Cardiac fibroblast (primary cell): ENCODE data around the gene FBLN1.

Source experiments
- DNase-seq, 2 donors: peaks; one replicate each; pipeline versions ENCODE4 v3.0.0 to v3.0.0-alpha.2; 2010; ENCODE audit warnings: low read depth in 2 of 2
- H3K4me3 ChIP-seq, 2 donors: replicated peaks in 1 of 2; 1 replicate in 1 of 2; 2 replicates in 1 of 2; pipeline ENCODE4 v1.5.1; 2011; ENCODE audit warnings: low read depth in 2 of 2, low read length in 2 of 2, mild to moderate bottlenecking in 2 of 2, moderate library complexity in 1 of 2
- TF ChIP-seq, protein P1 (sequence below): IDR thresholded peaks from one replicate; pipeline ENCODE4 v1.5.1; 2011; ENCODE audit warnings: low read depth, mild to moderate bottlenecking, low read length, inconsistent platforms

Gene FBLN1

DNA sequence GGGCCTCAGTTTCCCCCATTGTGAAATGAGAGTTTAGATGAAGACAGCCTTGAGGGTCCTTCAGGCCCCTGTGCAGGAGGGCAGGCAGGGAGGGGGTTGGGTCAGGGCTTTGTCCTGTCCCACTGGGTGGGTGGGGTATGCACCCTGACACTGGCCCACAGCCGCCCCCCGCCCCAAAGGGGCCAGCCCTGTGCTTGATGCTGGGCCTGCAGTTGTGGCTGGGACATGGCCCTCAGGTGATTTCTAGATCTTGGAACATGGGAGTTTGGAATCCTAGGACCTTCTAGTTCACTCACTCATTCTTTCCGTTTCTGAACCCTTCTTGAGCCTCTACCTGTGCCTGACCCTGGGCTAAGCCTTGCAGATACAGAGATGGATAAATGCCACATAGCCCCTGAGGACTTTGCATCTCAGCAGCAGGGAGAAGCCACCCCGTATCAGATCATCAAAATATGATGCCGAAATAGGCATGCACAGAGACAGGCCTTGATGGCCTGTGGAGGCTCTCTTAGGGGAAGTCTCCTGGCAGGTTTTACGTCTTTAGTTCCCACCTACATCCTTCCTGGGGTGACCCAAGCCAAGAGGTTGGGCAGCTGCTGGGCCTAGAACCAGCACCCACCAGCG, 76.0 kb downstream of the FBLN1 start:
- H3K4me3 ChIP-seq = no peak overlapping the region
- DNase-seq = no peak
- TF ChIP-seq, protein P1, sequence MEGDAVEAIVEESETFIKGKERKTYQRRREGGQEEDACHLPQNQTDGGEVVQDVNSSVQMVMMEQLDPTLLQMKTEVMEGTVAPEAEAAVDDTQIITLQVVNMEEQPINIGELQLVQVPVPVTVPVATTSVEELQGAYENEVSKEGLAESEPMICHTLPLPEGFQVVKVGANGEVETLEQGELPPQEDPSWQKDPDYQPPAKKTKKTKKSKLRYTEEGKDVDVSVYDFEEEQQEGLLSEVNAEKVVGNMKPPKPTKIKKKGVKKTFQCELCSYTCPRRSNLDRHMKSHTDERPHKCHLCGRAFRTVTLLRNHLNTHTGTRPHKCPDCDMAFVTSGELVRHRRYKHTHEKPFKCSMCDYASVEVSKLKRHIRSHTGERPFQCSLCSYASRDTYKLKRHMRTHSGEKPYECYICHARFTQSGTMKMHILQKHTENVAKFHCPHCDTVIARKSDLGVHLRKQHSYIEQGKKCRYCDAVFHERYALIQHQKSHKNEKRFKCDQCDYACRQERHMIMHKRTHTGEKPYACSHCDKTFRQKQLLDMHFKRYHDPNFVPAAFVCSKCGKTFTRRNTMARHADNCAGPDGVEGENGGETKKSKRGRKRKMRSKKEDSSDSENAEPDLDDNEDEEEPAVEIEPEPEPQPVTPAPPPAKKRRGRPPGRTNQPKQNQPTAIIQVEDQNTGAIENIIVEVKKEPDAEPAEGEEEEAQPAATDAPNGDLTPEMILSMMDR = no peak

DNA sequence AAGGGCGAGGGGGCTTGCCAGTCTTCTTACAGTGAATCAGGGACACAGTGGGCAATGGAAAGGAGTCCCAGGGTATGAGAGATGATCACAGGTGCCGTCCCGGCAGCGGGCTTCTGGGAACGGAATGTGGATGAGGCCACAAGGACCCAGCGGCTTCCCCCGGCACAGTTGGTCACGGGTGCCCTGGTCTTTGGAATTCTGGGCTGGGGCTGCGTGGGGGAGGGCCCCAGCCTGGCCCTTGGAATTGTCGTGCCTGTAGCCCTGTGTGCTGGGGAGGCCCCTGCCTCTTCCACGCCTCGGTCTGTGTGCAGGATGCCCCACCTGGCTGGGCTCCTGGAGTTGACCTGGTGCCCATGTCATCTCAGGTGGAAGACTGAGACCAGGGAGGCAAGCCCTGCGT, 76.6 kb downstream of the FBLN1 start:
- DNase-seq = no peak
- TF ChIP-seq, protein P1 = no peak

DNA sequence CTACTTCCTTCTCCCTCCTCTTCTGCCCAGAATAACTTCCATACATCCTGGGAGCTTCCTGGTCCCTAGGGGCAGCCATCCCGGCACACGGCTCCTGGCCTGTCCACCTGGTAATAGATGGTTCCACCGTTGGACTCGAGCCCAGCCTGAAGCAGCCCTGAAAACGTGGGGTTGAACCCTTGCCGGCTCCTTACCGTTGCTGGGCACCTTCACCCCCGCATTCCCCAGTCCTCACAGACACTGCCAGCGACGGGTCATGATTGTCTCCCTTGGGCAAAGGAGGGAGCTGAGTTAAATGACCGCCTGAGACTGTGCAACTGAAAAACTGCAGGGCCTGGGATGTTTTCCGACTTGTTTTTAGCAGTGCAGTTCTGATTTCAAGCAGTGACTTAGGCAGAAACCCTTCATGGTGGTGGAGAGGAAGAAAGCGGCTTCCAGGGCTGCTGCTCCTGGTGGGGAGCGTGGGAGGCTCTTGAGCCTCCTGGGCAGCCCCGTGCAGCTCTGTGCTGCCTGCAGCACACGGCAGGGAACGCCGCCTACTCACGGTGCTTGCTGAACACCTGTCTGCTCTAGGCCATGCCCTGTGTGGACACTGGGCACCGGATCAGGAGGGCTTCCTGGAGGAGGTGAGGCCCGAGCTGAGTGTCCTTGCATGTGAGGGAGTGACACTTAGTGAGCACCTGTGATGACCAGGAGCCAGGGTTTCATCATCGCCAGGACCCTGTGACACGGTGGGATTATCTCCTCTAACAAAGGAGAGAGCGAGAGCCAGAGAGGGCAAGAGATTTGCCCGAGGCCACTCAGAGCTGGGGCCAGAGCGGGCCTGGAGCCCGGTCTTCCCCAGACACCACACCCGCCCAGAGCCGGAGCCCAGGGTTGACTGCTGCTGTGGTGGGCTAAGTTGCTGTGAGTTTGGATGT, 77.4 kb downstream of the FBLN1 start:
- H3K4me3 ChIP-seq = no peak overlapping the region
- TF ChIP-seq, protein P1 = no peak
- no peak for DNase-seq

More for the DNA sequence above, 76.6 kb downstream of the FBLN1 start:
- H3K4me3 ChIP-seq = no peak overlapping the region

DNA sequence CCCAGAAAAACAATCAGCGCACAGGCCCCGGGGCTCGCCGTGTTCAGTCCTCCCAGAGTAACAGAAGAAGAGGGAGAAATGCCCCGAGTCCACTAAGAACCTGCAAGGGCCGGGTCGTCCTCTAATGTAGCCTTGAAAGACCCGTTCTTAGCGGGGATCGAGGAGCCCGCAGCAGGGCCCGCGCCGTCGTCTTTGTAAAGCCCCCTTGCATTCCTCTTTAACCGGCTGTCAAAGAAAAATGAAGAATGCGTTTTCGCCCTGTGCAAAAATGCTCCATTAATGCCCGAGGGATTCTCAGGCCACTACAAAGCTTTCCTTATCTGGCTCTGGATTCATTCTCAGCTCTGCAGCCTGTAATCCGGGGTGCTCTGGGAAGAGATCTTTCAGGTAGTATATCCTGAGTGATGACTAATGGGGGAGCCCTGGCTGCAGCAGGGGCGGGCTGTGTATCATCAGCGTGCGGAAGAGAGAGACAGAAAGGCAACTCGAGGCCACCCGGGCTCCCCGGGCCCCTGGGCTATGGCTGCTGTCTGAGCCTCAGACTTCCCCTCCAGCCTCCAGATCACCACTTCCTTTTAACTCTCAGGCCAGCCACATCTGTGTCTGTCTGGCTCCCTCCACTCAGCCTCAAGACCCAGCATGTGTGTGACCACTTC, 78.2 kb downstream of the FBLN1 start:
- TF ChIP-seq, protein P1 = no peak
- H3K4me3 ChIP-seq = no peak overlapping the region
- no peak for DNase-seq

DNA sequence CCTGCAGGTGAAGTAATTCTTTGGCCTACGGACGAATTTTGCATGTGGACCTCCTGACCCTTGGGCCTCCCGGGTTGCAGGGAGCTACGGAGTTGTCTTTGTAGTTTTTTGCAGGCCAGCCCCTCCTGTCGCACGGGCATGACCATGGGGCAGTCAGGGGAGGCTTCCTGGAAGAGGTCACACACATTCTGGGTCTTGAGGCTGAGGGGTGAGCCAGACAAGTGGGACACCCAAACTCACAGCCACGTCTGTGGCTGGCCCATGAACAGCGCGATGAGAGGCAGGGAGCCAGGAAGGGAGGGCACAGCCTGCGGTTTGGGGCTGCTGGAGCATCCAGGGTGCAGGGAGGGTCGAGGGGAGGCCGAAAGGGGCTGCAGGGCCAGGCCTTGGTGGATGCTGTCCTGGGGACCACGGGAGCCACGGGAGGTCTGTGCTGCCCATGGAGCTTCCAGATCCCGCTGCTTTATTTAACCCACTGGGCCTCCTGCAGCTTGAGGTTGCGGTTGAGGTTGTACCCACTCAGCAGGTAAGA, 78.9 kb downstream of the FBLN1 start:
- TF ChIP-seq, protein P1 = no peak
- no peak overlapping the region for H3K4me3 ChIP-seq
- DNase-seq = no peak

DNA sequence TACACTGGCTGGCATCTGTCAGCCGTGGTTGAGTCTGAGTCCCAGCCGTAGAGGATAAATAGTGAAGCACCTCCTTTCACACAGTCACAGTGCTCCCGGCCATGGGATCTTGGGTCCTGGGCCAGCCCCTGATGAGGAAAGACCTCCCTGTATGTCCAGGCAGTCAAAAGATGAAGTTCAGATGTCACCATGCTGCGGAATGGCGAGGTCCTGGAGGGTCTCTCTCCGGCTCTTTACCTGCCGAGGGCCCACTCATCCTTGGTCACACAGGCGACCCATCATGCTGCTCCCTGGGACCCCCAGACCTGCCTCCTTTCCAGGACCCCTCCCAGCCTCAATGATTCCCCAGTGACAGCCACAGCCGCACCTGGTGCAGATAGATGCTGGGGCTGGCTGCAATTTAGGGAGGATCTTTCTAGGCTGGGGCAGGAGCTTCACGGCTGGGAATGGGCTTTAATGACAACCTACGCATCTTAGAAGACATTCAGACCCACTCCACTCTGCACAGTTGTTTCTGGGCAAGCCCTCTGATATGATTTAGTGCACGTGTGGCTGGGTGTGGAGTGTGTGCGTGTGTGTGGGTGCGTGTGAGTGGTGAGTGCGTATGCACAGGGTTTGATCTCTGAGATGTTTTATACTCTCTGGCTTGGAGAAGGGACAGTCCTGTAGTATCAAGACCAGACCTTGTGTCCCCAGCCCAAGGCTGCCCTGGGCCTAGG, 79.7 kb downstream of the FBLN1 start:
- DNase-seq = no peak
- TF ChIP-seq, protein P1 = no peak
- no peak overlapping the region for H3K4me3 ChIP-seq
